Head of caudate nucleus (tissue), 42 donors: ENCODE data around the gene SEC14L3.

ENCODE experiments used
- DNase-seq, 42 donors: peaks; one replicate each; pipeline versions ENCODE4 v3.0.0 to v3.0.0-alpha.2; 2020 to 2021; ENCODE audit warnings: mixed read lengths in 7 of 42
- intact Hi-C: fragments of 100-400 bp; cut with DNase I; formaldehyde crosslinking; loops from one replicate; pipeline ENCODE4 v1.15.0; 2022

SEC14L3 gene

GRCh38 chr22:30413001-30413400, 58.8 kb downstream of the SEC14L3 start:
- DNase-seq: peak in 1 of 42 donors; percentile 64
- intact Hi-C loops: no loop called here

GRCh38 chr22:30411780-30412179, 60.0 kb downstream of the SEC14L3 start:
- intact Hi-C loops: no loop called here
- peak in 14 of 42 donors; percentile 24 to 71 (median 42) for DNase-seq
